Activated T-cell treated with anti-CD3 and anti-CD28 coated beads for 48 hours (primary cell): Measurements from ENCODE around the gene TUBA1B.
A peak's percentile ranks its signal among the peaks of the same experiment; 100 is the strongest.

Source experiments
- DNase-seq: peaks from one replicate; pipeline ENCODE4 v3.0.0-alpha.2; 2020; ENCODE audit warnings: low read depth

The TUBA1B gene

DNA sequence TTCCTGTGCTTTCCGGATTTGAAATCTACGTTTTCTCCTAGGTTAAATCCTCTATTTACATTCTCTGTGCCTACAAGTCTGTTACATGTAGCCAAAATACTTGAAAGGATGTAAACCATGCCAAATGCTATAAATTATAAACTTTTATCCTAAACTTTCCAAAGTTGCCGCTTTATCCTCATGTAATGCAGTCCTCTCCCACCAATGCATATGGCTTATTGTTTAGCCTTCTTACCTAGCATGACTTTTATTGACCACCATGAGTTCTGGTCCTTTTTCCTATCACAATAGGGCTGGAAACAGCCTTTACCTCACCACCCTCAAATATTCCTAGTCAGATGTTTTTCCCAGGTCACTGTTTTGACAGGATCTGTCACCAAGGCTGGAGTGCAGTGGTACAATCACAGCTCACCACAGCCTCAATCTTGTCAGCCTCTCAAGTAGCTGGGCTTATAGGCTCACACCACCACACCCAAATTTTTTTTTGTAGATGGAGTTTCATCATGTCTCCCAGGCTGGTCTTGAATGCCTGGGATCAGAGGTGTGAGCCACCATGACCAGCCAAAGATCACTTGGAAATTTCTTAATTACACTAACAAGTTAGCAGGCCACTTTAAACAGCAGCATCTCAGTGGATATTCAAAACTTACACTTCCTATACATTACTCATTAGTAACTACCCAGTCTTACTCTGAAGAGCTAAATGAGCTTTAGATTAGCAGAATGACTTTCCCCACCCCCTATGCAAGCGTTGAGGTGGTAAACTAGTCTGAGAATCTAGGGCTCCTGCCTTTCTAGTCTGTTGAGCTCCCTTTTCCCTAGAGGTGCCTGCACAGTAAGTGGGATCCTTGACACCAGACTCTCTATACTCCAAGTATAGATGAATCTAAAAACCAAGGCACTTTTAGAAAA is 4.1 kb downstream of the TUBA1B start:
- no peak for DNase-seq

DNA sequence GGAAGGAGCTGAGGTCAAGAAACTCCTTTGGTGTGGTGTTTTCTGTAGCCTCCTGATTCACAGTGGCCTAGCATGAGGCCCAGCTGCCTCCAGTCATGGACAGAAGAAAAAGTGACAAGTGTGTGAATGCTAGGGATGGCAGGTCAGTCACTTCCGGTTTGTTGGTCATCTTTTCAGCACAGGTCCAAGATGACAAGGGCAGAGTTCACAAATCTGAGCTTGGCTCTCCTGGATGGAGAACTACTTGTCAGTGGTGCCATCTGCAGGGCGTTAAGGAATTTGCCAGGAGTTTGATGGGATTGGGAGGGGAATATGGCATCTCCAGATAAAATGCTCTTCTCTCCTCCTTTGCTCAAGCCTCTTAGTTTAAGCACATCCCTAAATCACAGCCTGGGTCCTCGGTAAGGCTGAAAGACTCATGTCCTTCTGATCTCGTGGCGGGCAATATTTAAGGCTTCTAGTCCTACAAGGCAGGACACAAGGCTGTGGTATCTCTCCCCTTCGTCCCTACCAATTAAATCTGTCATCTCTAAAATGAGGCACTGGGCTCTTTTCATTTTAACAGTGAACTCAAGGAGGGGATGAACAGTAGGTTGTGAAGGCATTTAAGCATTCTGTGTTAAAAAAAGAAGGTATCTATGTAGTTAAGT is 10.0 kb downstream of the TUBA1B start:
- no peak for DNase-seq

- no peak for DNase-seq
Measured at GRCh38 chr12:49111206-49111605, 20.0 kb downstream of the TUBA1B start.

GRCh38 chr12:49110464-49111155 is 20.6 kb downstream of the TUBA1B start, which contains the start of gene LMBR1L:
Gene LMBR1L (minus strand): TSS chr12:49110847. CDS start chr12:49110555, 292 bp downstream.
- peak; percentile 89 for DNase-seq

DNA sequence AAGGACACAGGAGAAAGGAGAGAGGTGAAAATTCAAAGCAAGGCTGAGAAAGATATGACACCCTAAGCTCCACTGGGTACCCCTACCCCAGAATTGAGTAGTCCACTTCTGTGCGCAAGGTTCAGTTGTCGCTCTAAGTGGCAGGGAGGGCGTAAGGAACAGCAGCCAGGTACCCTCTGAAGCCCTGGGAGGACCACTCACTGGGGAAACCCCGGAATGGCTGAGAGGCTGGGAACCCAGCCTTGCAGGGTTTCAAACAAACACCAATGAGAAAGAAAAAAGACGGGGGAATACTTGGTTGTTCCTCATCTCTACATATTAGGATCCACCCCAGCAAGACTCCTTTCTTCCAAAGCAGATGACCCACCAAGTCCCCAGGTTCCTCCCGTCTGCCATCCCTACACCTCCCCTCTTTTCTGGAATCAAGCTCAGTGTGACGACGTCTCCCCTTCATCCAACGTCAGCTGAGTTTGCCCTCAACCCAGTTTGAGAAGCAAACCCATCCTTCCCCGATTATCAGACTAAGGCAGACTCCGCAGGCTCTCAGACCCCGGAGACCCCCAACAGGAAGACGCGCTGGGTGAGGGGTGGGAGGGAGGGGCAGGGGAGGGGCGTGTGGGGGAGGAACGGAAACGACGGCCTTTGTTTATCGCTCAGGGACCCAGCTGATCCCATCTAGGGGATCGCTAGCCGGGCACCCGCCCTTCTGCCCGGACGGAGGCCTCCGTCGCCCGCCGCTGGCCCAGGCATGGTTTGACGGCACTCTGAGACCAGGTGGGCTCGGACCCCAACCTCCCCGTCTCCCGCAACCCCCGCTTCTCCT is 21.3 kb downstream of the TUBA1B start:
- DNase-seq = no peak

- no peak for DNase-seq
Measured at GRCh38 chr12:49108958-49109404, 22.2 kb downstream of the TUBA1B start.

- no peak for DNase-seq
Measured at GRCh38 chr12:49105504-49106084, 25.6 kb downstream of the TUBA1B start.

DNA sequence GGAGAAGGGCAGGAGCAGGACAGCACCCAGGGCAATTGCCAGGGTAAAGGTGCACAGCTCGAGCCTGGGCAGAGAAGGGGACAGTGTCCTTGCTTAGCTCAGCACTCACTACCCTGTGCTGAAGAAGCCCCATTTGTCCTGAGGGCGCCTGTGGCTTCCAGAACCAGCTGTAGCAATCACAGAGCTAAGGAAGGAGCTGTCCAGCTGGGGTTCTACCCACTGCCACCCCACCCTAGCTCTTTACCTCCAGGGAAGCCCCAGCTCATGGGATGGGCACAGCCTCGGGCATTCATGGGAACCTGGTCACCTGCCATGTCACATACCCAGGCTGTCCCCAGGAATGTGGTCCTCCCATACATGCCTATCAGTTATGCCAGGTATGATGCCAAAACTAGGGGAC is 26.4 kb downstream of the TUBA1B start:
- no peak for DNase-seq

DNA sequence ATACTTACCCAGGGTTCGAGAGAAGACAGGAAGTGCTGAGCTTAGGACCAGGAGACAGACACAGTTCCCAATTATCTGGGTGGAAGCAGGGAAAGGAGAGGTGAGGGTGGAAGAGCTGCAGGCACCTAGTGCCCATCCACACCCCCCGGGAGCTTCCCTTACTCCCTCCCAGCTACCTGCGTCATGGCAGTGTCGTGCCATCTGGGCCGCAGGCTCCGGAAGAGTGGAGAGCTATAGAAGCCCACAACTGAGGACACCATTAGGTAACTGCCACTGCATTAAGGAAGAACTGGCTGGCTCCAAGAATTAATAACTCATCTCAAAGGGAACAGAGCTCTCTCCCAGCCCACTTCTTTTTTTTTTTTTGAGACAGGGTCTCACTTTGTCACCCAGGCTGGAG is 30.8 kb downstream of the TUBA1B start:
- no peak for DNase-seq

DNA sequence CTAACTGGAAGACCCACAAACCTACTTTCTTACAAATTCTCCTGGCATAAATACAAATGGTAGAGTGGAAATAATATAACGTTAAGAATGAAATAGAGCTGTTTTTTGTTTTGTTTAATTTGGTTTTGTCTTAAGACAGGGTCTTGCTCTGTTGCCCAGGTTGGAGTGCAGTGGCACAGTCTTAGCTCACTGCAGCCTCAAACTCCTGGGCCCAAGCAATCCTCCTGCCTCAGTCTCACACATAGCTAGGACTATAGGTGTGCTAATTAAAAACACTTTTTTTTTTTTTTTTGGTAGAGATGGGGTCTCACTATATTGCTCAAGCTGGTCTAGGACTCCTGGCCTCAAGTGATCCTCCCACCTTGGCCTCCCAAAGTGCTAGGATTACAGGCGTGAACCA is 32.5 kb downstream of the TUBA1B start:
- DNase-seq = no peak

- peak; percentile 54 for DNase-seq
Measured at GRCh38 chr12:49098035-49098451, 33.2 kb downstream of the TUBA1B start.

GRCh38 chr12:49097381-49097780 is 33.8 kb downstream of the TUBA1B start:
- no peak for DNase-seq

GRCh38 chr12:49094975-49095365 is 36.2 kb downstream of the TUBA1B start:
- no peak for DNase-seq

DNA sequence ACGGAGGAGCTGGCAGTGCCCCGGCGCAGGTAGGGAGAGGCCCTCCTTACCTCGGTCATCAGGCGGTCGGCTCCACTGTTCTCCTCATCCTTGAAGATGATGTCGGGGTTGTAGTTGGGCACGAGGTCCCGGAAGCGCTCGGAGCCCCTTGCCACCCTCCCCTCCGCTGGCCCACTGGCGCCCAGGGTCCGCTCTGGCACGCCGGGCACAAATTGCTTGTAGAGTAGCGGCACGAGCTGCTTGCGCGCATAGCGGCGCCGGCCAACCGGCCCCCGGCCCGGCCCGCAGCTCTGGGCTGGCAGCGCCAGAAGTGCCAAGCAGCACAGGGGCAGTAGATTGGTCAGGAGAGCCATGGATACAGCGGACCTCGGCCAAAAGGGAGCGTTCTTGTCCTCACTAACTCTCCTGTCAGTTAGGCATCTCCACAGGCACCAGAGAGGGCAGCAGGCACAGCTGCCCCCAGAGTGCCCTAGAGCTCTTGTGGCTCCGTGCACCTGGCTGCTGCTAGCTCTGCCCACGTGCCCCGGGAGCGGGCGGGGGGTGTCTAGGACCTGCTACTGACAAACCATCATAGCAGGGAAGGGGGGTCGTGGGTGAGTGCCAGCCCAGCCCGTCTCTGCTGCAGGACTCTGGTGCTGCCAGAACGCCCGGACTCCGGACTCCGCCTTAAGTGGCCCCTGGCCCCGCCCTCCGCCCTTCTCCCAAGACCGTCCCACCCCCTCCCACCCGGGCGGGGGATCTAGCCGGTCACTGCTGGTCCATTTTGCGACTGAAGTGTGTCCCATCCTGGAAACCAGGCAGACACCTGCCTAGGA is 36.8 kb downstream of the TUBA1B start, which contains the start of gene DHH:
Gene DHH, minus strand, starts transcription at position 642 of the 815 bp plus-strand sequence. Its CDS starts 289 bp downstream, at position 353.
- DNase-seq = no peak

- DNase-seq = no peak
Measured at GRCh38 chr12:49093792-49094159, 37.4 kb downstream of the TUBA1B start.

DNA sequence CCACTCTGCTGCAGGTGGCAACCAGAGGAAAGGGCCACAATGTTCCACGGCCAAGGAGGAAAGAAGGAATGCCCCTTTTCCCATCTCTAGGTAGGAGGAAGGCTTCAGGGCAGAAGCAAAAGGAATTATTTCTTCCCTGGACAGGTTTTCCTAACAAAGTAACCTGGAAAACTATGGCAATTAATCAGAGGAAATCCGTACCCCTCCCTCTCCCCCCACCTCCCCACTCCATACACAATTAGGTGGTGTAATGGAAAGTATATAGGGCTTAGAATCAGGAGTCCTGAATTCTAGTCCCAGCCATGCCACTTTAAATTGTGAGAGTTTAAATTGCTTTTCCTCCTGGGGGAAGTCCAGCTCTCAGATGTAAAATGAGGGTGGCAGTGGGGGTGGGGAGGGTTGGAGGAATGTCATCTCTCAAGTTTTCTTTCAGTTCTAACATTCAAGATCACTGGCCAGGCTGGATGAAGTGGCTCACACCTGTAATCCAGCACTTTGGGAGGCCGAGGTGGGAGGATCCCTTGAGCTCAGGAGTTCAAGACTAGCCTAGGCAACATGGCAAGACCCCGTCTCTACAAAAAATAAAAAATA is 38.3 kb downstream of the TUBA1B start:
- no peak for DNase-seq

- peak; percentile 56 for DNase-seq
Measured at GRCh38 chr12:49092086-49092815, 38.9 kb downstream of the TUBA1B start.

DNA sequence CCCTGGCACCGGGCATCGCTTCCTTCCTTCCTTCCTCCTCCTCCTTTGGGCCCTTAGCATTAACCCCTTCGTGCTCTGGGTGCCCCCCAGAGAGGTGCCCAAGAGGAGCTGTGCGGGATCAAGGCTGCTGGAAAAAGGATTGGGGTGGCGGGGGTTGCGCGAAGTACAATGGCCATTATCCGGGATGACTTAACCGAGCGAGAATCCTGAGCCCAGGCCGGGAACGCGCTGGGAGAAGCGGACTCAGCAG is 39.4 kb downstream of the TUBA1B start:
- DNase-seq = no peak

GRCh38 chr12:49091056-49091835 is 39.9 kb downstream of the TUBA1B start:
- DNase-seq = no peak
